Measurements from ENCODE around the gene AIFM1.

The AIFM1 gene

GRCh38 chrX:130162094-130162735 is 3.4 kb downstream of the AIFM1 start:
- TF ChIP-seq SNAI2 (CRISPR knock-in tag; IDR thresholded peaks at IDR 0.05) (no peak), TSHZ2 (CRISPR knock-in tag; IDR thresholded peaks at IDR 0.05) (no peak), ZFP30 (CRISPR knock-in tag; IDR thresholded peaks at IDR 0.05) (no peak), ZNF565 (CRISPR knock-in tag; conservative IDR thresholded peaks at IDR 0.05; ENCODE audit: low read depth) (no peak)
- ATAC-seq: no peak

GRCh38 chrX:130159776-130160175 is 5.9 kb downstream of the AIFM1 start:
- no peak for ATAC-seq
- TF ChIP-seq ZNF70 (CRISPR knock-in tag; IDR thresholded peaks at IDR 0.05) (no peak), TOX (CRISPR knock-in tag; IDR thresholded peaks at IDR 0.05; ENCODE audit: borderline replicate concordance) (no peak), ZNF8 (CRISPR knock-in tag; IDR thresholded peaks at IDR 0.05) (no peak), CREB5 (CRISPR knock-in tag; IDR thresholded peaks at IDR 0.05; ENCODE audit: low read depth) (no peak), ZFP30 (CRISPR knock-in tag; IDR thresholded peaks at IDR 0.05) (no peak), TCF4 (CRISPR knock-in tag; IDR thresholded peaks at IDR 0.05; ENCODE audit: borderline replicate concordance) (no peak)

GRCh38 chrX:130158311-130158710 is 7.3 kb downstream of the AIFM1 start:
- ATAC-seq: no peak
- TF ChIP-seq ZNF70 (CRISPR knock-in tag; IDR thresholded peaks at IDR 0.05): no peak
- TF ChIP-seq CSDC2 (CRISPR knock-in tag; IDR thresholded peaks at IDR 0.05): no peak
- no peak for TF ChIP-seq OSR1 (CRISPR knock-in tag; IDR thresholded peaks at IDR 0.05)
- no peak for TF ChIP-seq BACH2 (CRISPR knock-in tag; IDR thresholded peaks at IDR 0.05; ENCODE audit: borderline replicate concordance)
- no peak for TF ChIP-seq PATZ1 (CRISPR knock-in tag; IDR thresholded peaks at IDR 0.05; ENCODE audit: borderline replicate concordance)
- TF ChIP-seq CREB5 (CRISPR knock-in tag; IDR thresholded peaks at IDR 0.05; ENCODE audit: low read depth): no peak
- TF ChIP-seq ESRRG (CRISPR knock-in tag; IDR thresholded peaks at IDR 0.05): no peak
- TF ChIP-seq ZC3H10 (CRISPR knock-in tag; IDR thresholded peaks at IDR 0.05): no peak
- TF ChIP-seq ZNF565 (CRISPR knock-in tag; conservative IDR thresholded peaks at IDR 0.05; ENCODE audit: low read depth): no peak
- TF ChIP-seq ZNF8 (CRISPR knock-in tag; IDR thresholded peaks at IDR 0.05): no peak
- no peak for TF ChIP-seq PPARA (CRISPR knock-in tag; IDR thresholded peaks at IDR 0.05; ENCODE audit: borderline replicate concordance)
- no peak for TF ChIP-seq RARB (CRISPR knock-in tag; IDR thresholded peaks at IDR 0.05)
- TF ChIP-seq SNAI2 (CRISPR knock-in tag; IDR thresholded peaks at IDR 0.05): no peak
- TF ChIP-seq ZFP30 (CRISPR knock-in tag; IDR thresholded peaks at IDR 0.05): no peak
- no peak for TF ChIP-seq TCF4 (CRISPR knock-in tag; IDR thresholded peaks at IDR 0.05; ENCODE audit: borderline replicate concordance)
- no peak for TF ChIP-seq TSHZ2 (CRISPR knock-in tag; IDR thresholded peaks at IDR 0.05)
- no peak for TF ChIP-seq GLIS3 (CRISPR knock-in tag; IDR thresholded peaks at IDR 0.05)
- TF ChIP-seq ARNTL (CRISPR knock-in tag; IDR thresholded peaks at IDR 0.05; ENCODE audit: borderline replicate concordance, low read depth): no peak
- no peak for TF ChIP-seq ZFP3 (CRISPR knock-in tag; IDR thresholded peaks at IDR 0.05)
